A673 (cell line): ENCODE measurements around the gene TMSB4X.

ENCODE experiments used
- CTCF ChIP-seq: fragments of 300-800, 200-600 bp; sonication (generic); conservative IDR thresholded peaks from 2 replicates; pipeline ENCODE4 v1.5.1; 2017; ENCODE audit warnings: low read depth, mild to moderate bottlenecking, antibody characterized with exemption, low read length, moderate library complexity, mixed read lengths
- EZH2 ChIP-seq: fragments of 200-600 bp; sonication (generic); IDR thresholded peaks from 2 replicates; pipeline ENCODE4 v1.6.1; 2017; ENCODE audit warnings: borderline replicate concordance, low read depth, mild to moderate bottlenecking, mixed read lengths, antibody characterized with exemption, low read length; ENCODE audit not compliant: poor library complexity, severe bottlenecking

GRCh38 chrX:12974305-12974795 lies 560 bp upstream of the TMSB4X start:
- TF ChIP-seq CTCF, result no peak
- no peak for TF ChIP-seq EZH2
